ENCODE measurements around the gene RALGPS1. TPM values are rescaled to one million over a fixed set of nuclear protein-coding genes. Genes with fewer than 3 reads are reported as not detected.
A peak's percentile ranks its signal among the peaks of the same experiment; 100 is the strongest.

RALGPS1 gene
- total and polyA plus RNA-seq, 2 of the 8 experiments (the other 6 are each of a cell fraction or from before 2014, with no cell fraction given), result 20.0 to 23.5 TPM

DNA sequence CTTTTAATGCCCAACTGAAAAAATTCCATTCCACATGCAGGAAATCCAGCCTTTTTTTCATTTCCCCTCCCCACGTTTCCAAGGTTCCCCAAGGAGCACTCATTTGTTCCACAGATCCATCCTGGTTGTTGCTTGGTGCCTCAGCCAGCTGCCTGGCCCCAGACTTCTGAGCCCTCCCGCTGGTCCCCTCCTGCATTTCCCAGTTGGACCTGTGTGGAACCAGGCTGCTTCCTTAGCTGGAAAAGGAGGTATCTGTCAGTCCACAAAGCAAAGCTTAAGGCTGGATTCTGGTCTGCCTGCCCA, 163.0 kb downstream of the RALGPS1 start:
- no peak for DNase-seq (ENCODE audit: low read depth in 1 of 2, low spot score in 2 of 2)
- Histone ChIP-seq H3K4ac (replicated peaks; ENCODE audit: insufficient read length, low read depth, low read length) (peak overlapping the region; percentile 24), H3K14ac (ENCODE audit: insufficient read length) (no peak overlapping the region), H4K20me1 (replicated peaks in 1 of 2; ENCODE audit: control insufficient read depth in 1 of 2, insufficient read depth in 2 of 2, low read length in 2 of 2) (no peaks in the 10 kb centered on the region), H2BK5ac (ENCODE audit: low read depth, low read length) (0 out of 2 replicates have a peak overlapping the region, but pooled peaks have one; percentile 86), H3K4me2 (ENCODE audit: insufficient read depth in 1 of 2, low read depth in 2 of 2, low read length in 2 of 2) (no peak overlapping the region; a peak in 1 of 4 replicates), H4K5ac (ENCODE audit: insufficient read length, low read depth, low read length) (no peak overlapping the region), H2AFZ (ENCODE audit: low read length) (no peak overlapping the region), H3K27me3 (replicated peaks in 1 of 4; ENCODE audit: control insufficient read depth in 3 of 4, extremely low read depth in 1 of 4, insufficient read depth in 3 of 4, low read length in 3 of 4) (no peaks in the 10 kb centered on the region; a peak in 1 of 7 replicates), H2BK12ac (ENCODE audit: low read depth, low read length) (peak overlapping the region; percentile 88), H4K8ac (ENCODE audit: extremely low read depth, insufficient read depth, low read length) (no peak overlapping the region), H2BK120ac (replicated peaks; ENCODE audit: low read depth, low read length) (no peak overlapping the region), H3K18ac (ENCODE audit: extremely low read depth, low read length) (peak overlapping the region; percentile 62; the same call in 1 of the 2 replicates), H2BK15ac (ENCODE audit: low read length) (peak overlapping the region; percentile 25; the same call in 1 of the 2 replicates), H3K79me1 (ENCODE audit: low read depth, low read length) (0 out of 2 replicates have a peak, but pooled peaks cover 2% of the 10 kb centered on the region), H3K9me3 (ENCODE audit: insufficient read depth in 2 of 2, low read depth in 1 of 2, low read length in 1 of 2) (no peaks in the 10 kb centered on the region), H3K4me1 (replicated peaks in 1 of 4; ENCODE audit: control insufficient read depth in 3 of 4, insufficient read depth in 4 of 4, low read length in 3 of 4) (peaks cover 18 to 30% (median 23%) of the 10 kb centered on the region in 4 experiments), H3K4me3 (ENCODE audit: extremely low read depth in 1 of 4, insufficient read depth in 2 of 4, low read depth in 3 of 4, low read length in 4 of 4) (no peak overlapping the region), H3K79me2 (ENCODE audit: control insufficient read depth in 1 of 2, insufficient read depth in 2 of 2, low read length in 2 of 2) (no peaks in the 10 kb centered on the region), H2AK5ac (ENCODE audit: low read depth, low read length) (peak overlapping the region; percentile 66), H4K91ac (replicated peaks; ENCODE audit: insufficient read length, low read length) (no peak overlapping the region), H3K56ac (replicated peaks; ENCODE audit: insufficient read length, low read depth, low read length) (no peak overlapping the region), H2BK20ac (ENCODE audit: low read length) (no peak overlapping the region), H3K23me2 (ENCODE audit: low read depth, low read length) (no peaks in the 10 kb centered on the region; the same call in 1 of the 2 replicates), H3K36me3 (ENCODE audit: control insufficient read depth in 2 of 4, insufficient read depth in 4 of 4, low read length in 3 of 4) (0 out of 8 replicates have a peak, but pooled peaks cover 0 to 2% (median 0%) of the 10 kb centered on the region in 4 experiments), H3K23ac (ENCODE audit: insufficient read length) (no peak overlapping the region), H3K27ac (ENCODE audit: low read depth, low read length) (no peak overlapping the region), H3K9ac (replicated peaks in 1 of 4; ENCODE audit: extremely low read depth in 1 of 4, low read depth in 3 of 4, low read length in 3 of 4) (no peak overlapping the region)
- FAIRE-seq, result no peak
- CTCF ChIA-PET (ENCODE audit: partially characterized antibody), result interaction anchor here (0.7 to 2.9 kb wide), 6 partner anchors 11 to 144 kb away, joined by 3 to 9 read pairs (median 4); no protein-coding TSS in a partner anchor
- 63% methylated on average over 2 of the region's 2 CpGs; no CpG with 5 or more reads in 1 of the 2 experiments for WGBS, 2 experiments (ENCODE audit: extremely low coverage in 1 of 2, insufficient coverage in 1 of 2, insufficient read length in 1 of 2, insufficient replicate concordance in 2 of 2, low coverage in 1 of 2, low lambda C conversion rate in 2 of 2, missing lambda C conversion rate in 1 of 2)
- POLR2A ChIA-PET (ENCODE audit: partially characterized antibody), result no interaction called here
- TF ChIP-seq PHF8 (conservative IDR thresholded peaks at IDR 0.05; ENCODE audit: low read depth, low read length) (no peak), POU5F1 (IDR thresholded peaks at IDR 0.05; ENCODE audit: low read depth, low read length) (no peak), CHD2 (IDR thresholded peaks at IDR 0.05; ENCODE audit: low read length) (no peak), NRF1 (IDR thresholded peaks at IDR 0.05; ENCODE audit: low read depth, low read length) (no peak), CBX5 (IDR thresholded peaks at IDR 0.05; ENCODE audit: low read depth, low read length) (no peak), CEBPB (IDR thresholded peaks at IDR 0.05; ENCODE audit: low read depth, low read length) (no peak), RBBP5 (IDR thresholded peaks at IDR 0.05; ENCODE audit: borderline replicate concordance, low read depth, low read length) (no peak), SAP30 (IDR thresholded peaks at IDR 0.05; ENCODE audit: insufficient read depth, insufficient replicate concordance, low read length) (no peak), SIRT6 (IDR thresholded peaks at IDR 0.05; ENCODE audit: low read length) (no peak), JUND (IDR thresholded peaks at IDR 0.05; ENCODE audit: low read length) (no peak), POLR2AphosphoS5 (IDR thresholded peaks at IDR 0.05; ENCODE audit: low read depth, low read length) (no peak), BCL11A (IDR thresholded peaks at IDR 0.05; ENCODE audit: low read depth in 2 of 2, low read length in 2 of 2) (no peak)
- TF ChIP-seq, protein P1, sequence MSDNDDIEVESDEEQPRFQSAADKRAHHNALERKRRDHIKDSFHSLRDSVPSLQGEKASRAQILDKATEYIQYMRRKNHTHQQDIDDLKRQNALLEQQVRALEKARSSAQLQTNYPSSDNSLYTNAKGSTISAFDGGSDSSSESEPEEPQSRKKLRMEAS (IDR thresholded peaks at IDR 0.05), result no peak
- TF ChIP-seq, protein P2, sequence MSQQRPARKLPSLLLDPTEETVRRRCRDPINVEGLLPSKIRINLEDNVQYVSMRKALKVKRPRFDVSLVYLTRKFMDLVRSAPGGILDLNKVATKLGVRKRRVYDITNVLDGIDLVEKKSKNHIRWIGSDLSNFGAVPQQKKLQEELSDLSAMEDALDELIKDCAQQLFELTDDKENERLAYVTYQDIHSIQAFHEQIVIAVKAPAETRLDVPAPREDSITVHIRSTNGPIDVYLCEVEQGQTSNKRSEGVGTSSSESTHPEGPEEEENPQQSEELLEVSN (IDR thresholded peaks at IDR 0.05), result no peak

Data from H1 (cell line).